Right lobe of liver (tissue), 6 donors: ENCODE measurements around the gene RNF145. TPM values are rescaled to one million over a fixed set of nuclear protein-coding genes. Genes with fewer than 3 reads are reported as not detected.
"Not testable (repeated sequence)": the region's sequence is repeated elsewhere in the genome, so short reads cannot be mapped to it uniquely, and the experiment has no call there.

Source experiments
- ATAC-seq, 4 donors: fragments of 200-7000 bp; cut with Tn5 transposase; one replicate each; pipeline ENCODE4 v1.9.1; 2020; ENCODE audit warnings: mild to moderate bottlenecking in 4 of 4, moderate library complexity in 4 of 4
- DNase-seq, 3 donors: peaks; one replicate each; pipeline ENCODE4 v3.0.0-alpha.2; 2020
- H3K27ac ChIP-seq, 3 donors: fragments of 200-600 bp; one replicate each; pipeline ENCODE4 v1.8.0; 2022
- H3K27me3 ChIP-seq, 2 donors: fragments of 200-600 bp; one replicate each; pipeline ENCODE4 v1.8.0; 2022
- H3K36me3 ChIP-seq, 4 donors: fragments of 200-600 bp; sonication (generic) in 1 of 4; one replicate each; pipeline versions ENCODE4 v1.5.1 to v1.8.0; 2017 to 2022; ENCODE audit warnings: control low read depth in 1 of 4
- H3K4me1 ChIP-seq, 4 donors: fragments of 200-600 bp; sonication (generic) in 1 of 4; one replicate each; pipeline versions ENCODE4 v1.5.1 to v1.8.0; 2017 to 2022; ENCODE audit warnings: control low read depth in 1 of 4
- H3K4me3 ChIP-seq, 3 donors: fragments of 200-600 bp; one replicate each; pipeline ENCODE4 v1.8.0; 2022
- H3K9me3 ChIP-seq, 4 donors: fragments of 200-600 bp; sonication (generic) in 1 of 4; one replicate each; pipeline versions ENCODE4 v1.5.1 to v1.8.0; 2017 to 2022; ENCODE audit warnings: control low read depth in 1 of 4
- CTCF ChIP-seq, 4 donors: fragments of 200-600 bp in 3 of 4; fragments of 450-650 bp in 1 of 4; IDR thresholded peaks; one replicate each; pipeline versions ENCODE4 v1.5.1 to v1.8.0; 2016 to 2022; ENCODE audit warnings: antibody characterized with exemption in 4 of 4, mild to moderate bottlenecking in 2 of 4
- POLR2A ChIP-seq: fragments of 450-650 bp; IDR thresholded peaks from one replicate; pipeline ENCODE4 v1.6.1; 2017; ENCODE audit warnings: antibody characterized with exemption, mild to moderate bottlenecking
- WGBS: methylation state at CpG from one replicate; pipeline ENCODE4 v1.1.6; 2018; ENCODE audit warnings: low coverage, low lambda C conversion rate; ENCODE audit not compliant: insufficient coverage; ENCODE audit errors: missing lambda C conversion rate; 5-methylcytosine and 5-hydroxymethylcytosine counted together
- intact Hi-C, 2 donors: fragments of 100-400 bp; cut with DNase I; formaldehyde crosslinking; loops; one replicate each; pipeline versions ENCODE4 v1.11.2 to v1.14.1; 2022
- total RNA-seq, 6 experiments: library from RNA; depleted of rRNA in 2 of 6; stranded (reverse); fragments of >200 nt in 2 of 6; fragmentation: NEBNext Ultra II Directional in 3 of 6; extraction: Animal tissue kit (Norgen Biotek cat#: 25700) in 3 of 6; gene quantifications; one replicate each; pipeline versions ENCODE4 v1.1.0 to v1.2.4, GENCODE V29; 2016 to 2023
- donor health status: DM: no; HTN: yes; CAD: no.
- donor health status: DM: no; HTN: no; CAD: no.
- donor health status: DM: no; HTN: no; CAD: no.
- donor health status: DM: no; HTN: yes; CAD: no.
- donor health status: DM: no; HTN: yes; CAD: no.

Gene RNF145
- total RNA-seq, 6 experiments from 2014 or later, result 7.2 to 20.9 (median 10.6) TPM

- H3K4me3 ChIP-seq, result no peak overlapping the region
- no peaks in the 10 kb centered on the region for H3K27me3 ChIP-seq
- H3K36me3 ChIP-seq, result peaks cover 0 to 31% (median 11%) of the 10 kb centered on the region in 4 donors
- H3K4me1 ChIP-seq, result no peaks in the 10 kb centered on the region
- H3K9me3 ChIP-seq, result no peaks in the 10 kb centered on the region
- no peak for ATAC-seq
- DNase-seq, result no peak
- no peak overlapping the region for H3K27ac ChIP-seq
- 60% methylated on average over 2 of the region's 2 CpGs for WGBS
- intact Hi-C loops, result no loop called here
- TF ChIP-seq CTCF (IDR thresholded peaks at IDR 0.05), result no peak
- TF ChIP-seq POLR2A, result no peak
Measured at GRCh38 chr5:159155960-159156359, 53.4 kb downstream of the RNF145 start.

DNA sequence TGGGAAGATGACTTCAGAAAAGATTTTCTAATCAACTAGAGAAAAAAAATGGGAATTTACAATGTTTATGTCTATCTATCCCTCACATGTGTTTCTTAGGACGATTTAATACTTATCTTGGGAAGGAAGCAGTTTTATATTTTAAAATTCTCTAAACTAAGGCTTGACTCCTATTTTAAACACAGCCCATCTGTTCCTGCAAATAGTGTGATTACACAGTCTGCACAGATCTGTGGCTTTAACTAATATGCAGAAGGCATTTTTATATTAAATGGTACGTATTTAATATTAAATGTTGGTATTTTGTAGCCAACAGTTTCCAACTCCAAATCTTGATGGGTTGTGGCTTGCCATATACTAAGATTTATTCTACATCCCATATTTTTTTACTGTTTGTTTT lies 56.5 kb downstream of the RNF145 start:
- 70% methylated on average over 2 of the region's 2 CpGs for WGBS
- TF ChIP-seq POLR2A, result no peak
- TF ChIP-seq CTCF (IDR thresholded peaks at IDR 0.05), result no peak
- intact Hi-C loops, result no loop called here

GRCh38 chr5:159149085-159149484 lies 60.3 kb downstream of the RNF145 start:
- DNase-seq (no peak), ATAC-seq (no peak)
- no peaks in the 10 kb centered on the region for H3K36me3 ChIP-seq
- 83% methylated on average over 5 of the region's 7 CpGs for WGBS
- intact Hi-C loops, result no loop called here
- no peak overlapping the region for H3K27ac ChIP-seq
- no peak overlapping the region for H3K4me3 ChIP-seq
- H3K27me3 ChIP-seq, result no peaks in the 10 kb centered on the region
- no peak for TF ChIP-seq CTCF (IDR thresholded peaks at IDR 0.05)
- no peak for TF ChIP-seq POLR2A
- H3K4me1 ChIP-seq, result no peaks in the 10 kb centered on the region
- no peaks in the 10 kb centered on the region for H3K9me3 ChIP-seq

More for the DNA sequence above, 56.5 kb downstream of the RNF145 start:
- no peaks in the 10 kb centered on the region for H3K27me3 ChIP-seq
- DNase-seq (no peak), ATAC-seq (no peak)
- no peak overlapping the region for H3K27ac ChIP-seq
- no peaks in the 10 kb centered on the region for H3K4me1 ChIP-seq
- no peaks in the 10 kb centered on the region for H3K9me3 ChIP-seq
- H3K4me3 ChIP-seq, result no peak overlapping the region
- H3K36me3 ChIP-seq, result peaks cover 0 to 3% (median 3%) of the 10 kb centered on the region in 4 donors

DNA sequence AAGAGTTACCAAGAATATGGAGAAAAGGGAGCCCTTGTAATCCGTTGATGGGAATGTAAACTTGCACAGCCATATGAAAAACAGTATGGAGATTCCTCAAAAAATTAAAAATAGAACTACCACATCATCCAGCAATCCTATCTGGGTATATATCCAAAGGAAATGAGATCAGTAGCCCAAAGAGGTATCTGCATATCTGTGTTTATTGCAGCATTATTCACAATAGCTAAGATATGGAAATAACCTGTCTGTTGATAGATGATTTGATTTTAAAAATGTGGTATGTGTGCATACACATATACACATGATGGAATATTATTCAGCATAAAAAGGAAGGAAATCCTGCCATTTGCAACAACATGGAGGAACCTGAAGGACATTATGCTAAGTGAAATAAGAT lies 61.4 kb downstream of the RNF145 start:
- Histone ChIP-seq H3K9me3 (no peaks in the 10 kb centered on the region), H3K27me3 (no peaks in the 10 kb centered on the region), H3K36me3 (no peaks in the 10 kb centered on the region), H3K4me1 (no peaks in the 10 kb centered on the region), H3K27ac (no peak overlapping the region), H3K4me3 (no peak overlapping the region)
- no peak for TF ChIP-seq CTCF (IDR thresholded peaks at IDR 0.05)
- no peak for TF ChIP-seq POLR2A
- intact Hi-C loops, result no loop called here
- WGBS, result 46% methylated on average over 1 of the region's 1 CpG
- ATAC-seq (no peak), DNase-seq (no peak)

DNA sequence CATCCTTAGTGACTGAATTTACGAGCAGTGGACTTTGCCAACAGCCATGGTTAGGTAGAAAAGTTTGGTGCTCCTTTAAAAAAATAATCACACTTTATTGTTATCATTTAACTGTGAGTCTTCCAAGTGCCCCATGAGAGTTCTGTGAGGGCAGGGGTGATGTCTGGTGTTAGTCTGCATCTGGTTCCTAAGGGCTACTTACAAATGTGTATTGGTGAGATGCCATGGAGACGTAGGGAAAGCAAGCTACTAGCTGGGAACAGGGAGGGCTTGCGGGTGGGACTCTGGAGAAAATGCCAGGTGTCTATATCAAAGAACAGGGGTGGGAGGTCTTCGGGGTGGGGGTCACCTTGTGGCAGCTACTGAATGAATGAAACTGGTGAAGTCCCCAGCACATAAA lies 62.5 kb downstream of the RNF145 start:
- no peaks in the 10 kb centered on the region for H3K36me3 ChIP-seq
- ATAC-seq (no peak), DNase-seq (no peak)
- 35% methylated on average over 3 of the region's 4 CpGs for WGBS
- no peaks in the 10 kb centered on the region for H3K4me1 ChIP-seq
- intact Hi-C loops, result no loop called here
- no peaks in the 10 kb centered on the region for H3K27me3 ChIP-seq
- no peak overlapping the region for H3K4me3 ChIP-seq
- H3K27ac ChIP-seq, result no peak overlapping the region
- no peaks in the 10 kb centered on the region for H3K9me3 ChIP-seq
- TF ChIP-seq CTCF (IDR thresholded peaks at IDR 0.05), result no peak
- no peak for TF ChIP-seq POLR2A

- H3K27ac ChIP-seq, H3K27me3 ChIP-seq, intact Hi-C loops, H3K4me1 ChIP-seq, H3K4me3 ChIP-seq, H3K36me3 ChIP-seq, DNase-seq, H3K9me3 ChIP-seq, ATAC-seq: not testable (repeated sequence)
- WGBS, result 89% methylated on average over 1 of the region's 1 CpG
Measured at GRCh38 chr5:159145160-159145559, 64.2 kb downstream of the RNF145 start.
